C4-2B (cell line): Measurements from ENCODE around the gene TRIM68.

Source experiments
- CTCF ChIP-seq: fragments of 450-650 bp; conservative IDR thresholded peaks from 2 replicates; pipeline ENCODE4 v1.5.1; 2017; ENCODE audit warnings: mild to moderate bottlenecking
- ZFX ChIP-seq: fragments of 450-650 bp; IDR thresholded peaks from 2 replicates; pipeline ENCODE4 v1.6.1; 2017

GRCh38 chr11:4637662-4638047 lies 29.6 kb upstream of the TRIM68 start:
- TF ChIP-seq CTCF (no peak), ZFX (no peak)
